H9 (cell line): ENCODE data around the gene STC2. TPM values are rescaled to one million over a fixed set of nuclear protein-coding genes. Genes with fewer than 3 reads are reported as not detected.

ENCODE experiments used
- DNase-seq: peaks from one replicate; pipeline ENCODE4 v3.0.0-alpha.2; 2017
- H2AFZ ChIP-seq: one replicate; pipeline ENCODE4 v1.6.1; 2013; ENCODE audit warnings: mild to moderate bottlenecking, low read length, control low read depth, moderate library complexity
- H2AK5ac ChIP-seq: 2 replicates; pipeline ENCODE4 v1.6.1; 2013; ENCODE audit warnings: low read length, control low read depth, mixed read lengths; ENCODE audit not compliant: insufficient read length
- H2BK120ac ChIP-seq: one replicate; pipeline ENCODE4 v1.6.1; 2013; ENCODE audit warnings: low read depth, mild to moderate bottlenecking, low read length, control low read depth, inconsistent platforms; ENCODE audit not compliant: poor library complexity, severe bottlenecking
- H2BK12ac ChIP-seq: 2 replicates; pipeline ENCODE4 v1.6.1; 2013; ENCODE audit warnings: low read length, control low read depth, mixed read lengths, low read depth; ENCODE audit not compliant: insufficient read length
- H2BK15ac ChIP-seq: 2 replicates; pipeline ENCODE4 v1.6.1; 2013; ENCODE audit warnings: low read depth, low read length, control low read depth
- H2BK20ac ChIP-seq: one replicate; pipeline ENCODE4 v1.6.1; 2013; ENCODE audit warnings: low read depth, mild to moderate bottlenecking, low read length, control low read depth, inconsistent platforms; ENCODE audit not compliant: poor library complexity, severe bottlenecking
- H2BK5ac ChIP-seq: 2 replicates; pipeline ENCODE4 v1.6.1; 2013; ENCODE audit warnings: low read length, control low read depth, mixed read lengths; ENCODE audit not compliant: insufficient read length
- H3K14ac ChIP-seq: 2 replicates; pipeline ENCODE4 v1.6.1; 2013; ENCODE audit warnings: low read length, control low read depth; ENCODE audit not compliant: insufficient read depth
- H3K18ac ChIP-seq: 2 replicates; pipeline ENCODE4 v1.6.1; 2013; ENCODE audit warnings: low read depth, mild to moderate bottlenecking, mixed read lengths, low read length, control low read depth; ENCODE audit not compliant: insufficient read length
- H3K23ac ChIP-seq: 2 replicates; pipeline ENCODE4 v1.6.1; 2013; ENCODE audit warnings: low read length, control low read depth, mixed read lengths, low read depth; ENCODE audit not compliant: insufficient read length
- H3K23me2 ChIP-seq: 2 replicates; pipeline ENCODE4 v1.6.1; 2013; ENCODE audit warnings: low read depth, mild to moderate bottlenecking, mixed read lengths, low read length, control low read depth; ENCODE audit not compliant: insufficient read length, poor library complexity, severe bottlenecking
- H3K27ac ChIP-seq: 2 replicates; pipeline ENCODE4 v1.5.1; 2013; ENCODE audit warnings: low read length, control low read depth, mixed read lengths, low read depth; ENCODE audit not compliant: insufficient read length
- H3K27me3 ChIP-seq: 2 replicates; pipeline ENCODE4 v1.6.1; 2013; ENCODE audit warnings: low read length, control low read depth, inconsistent platforms; ENCODE audit not compliant: insufficient read depth
- H3K4ac ChIP-seq: 2 replicates; pipeline ENCODE4 v1.6.1; 2013; ENCODE audit warnings: low read depth, mild to moderate bottlenecking, control low read depth, inconsistent platforms, low read length, moderate library complexity
- H3K4me1 ChIP-seq: 2 replicates; pipeline ENCODE4 v1.6.1; 2013; ENCODE audit warnings: low read length, control low read depth, inconsistent platforms; ENCODE audit not compliant: insufficient read depth
- H3K4me2 ChIP-seq: 2 replicates; pipeline ENCODE4 v1.6.1; 2013; ENCODE audit warnings: low read length, control low read depth, mixed read lengths; ENCODE audit not compliant: insufficient read length, insufficient read depth
- H3K56ac ChIP-seq: 2 replicates; pipeline ENCODE4 v1.6.1; 2013; ENCODE audit warnings: low read depth, mild to moderate bottlenecking, mixed read lengths, low read length, control low read depth; ENCODE audit not compliant: insufficient read length
- H3K79me1 ChIP-seq: 2 replicates; pipeline ENCODE4 v1.6.1; 2013; ENCODE audit warnings: low read depth, mild to moderate bottlenecking, moderate library complexity, low read length, control low read depth, inconsistent platforms; ENCODE audit not compliant: insufficient read depth, poor library complexity, severe bottlenecking
- H3K79me2 ChIP-seq: 2 replicates; pipeline ENCODE4 v1.6.1; 2013; ENCODE audit warnings: low read length, control low read depth, inconsistent platforms; ENCODE audit not compliant: insufficient read depth
- H3K9ac ChIP-seq: 2 replicates; pipeline ENCODE4 v1.6.1; 2013; ENCODE audit warnings: low read length, control low read depth, mixed read lengths; ENCODE audit not compliant: insufficient read length; ENCODE audit errors: extremely low read depth
- H3K9me3 ChIP-seq: one replicate; pipeline ENCODE4 v1.6.1; 2013; ENCODE audit warnings: low read depth, low read length, inconsistent platforms; ENCODE audit not compliant: control insufficient read depth
- H3T11ph ChIP-seq: one replicate; pipeline ENCODE4 v1.6.1; 2013; ENCODE audit warnings: mild to moderate bottlenecking, low read length, control low read depth, inconsistent platforms
- H4K20me1 ChIP-seq: one replicate; pipeline ENCODE4 v1.6.1; 2013; ENCODE audit not compliant: control insufficient read depth, insufficient read length, insufficient read depth
- H4K5ac ChIP-seq: 2 replicates; pipeline ENCODE4 v1.6.1; 2013; ENCODE audit warnings: low read depth, mild to moderate bottlenecking, mixed read lengths, low read length, control low read depth; ENCODE audit not compliant: insufficient read length
- H4K8ac ChIP-seq: replicated peaks from 2 replicates; pipeline ENCODE4 v1.6.1; 2013; ENCODE audit warnings: low read length, control low read depth, mixed read lengths, low read depth; ENCODE audit not compliant: insufficient read length
- H4K91ac ChIP-seq: 2 replicates; pipeline ENCODE4 v1.6.1; 2013; ENCODE audit warnings: low read depth, mild to moderate bottlenecking, moderate library complexity, mixed read lengths, low read length, control low read depth; ENCODE audit not compliant: insufficient read length
- H3K27ac Mint-ChIP-seq, 3 experiments: 2 replicates in 2 of 3; 3 replicates in 1 of 3; pipeline ENCODE4 v1.8.0; 2020 to 2021; ENCODE audit warnings: mixed read lengths in 3 of 3, mild to moderate bottlenecking in 1 of 3, moderate library complexity in 1 of 3
- H3K27me3 Mint-ChIP-seq: 2 replicates; pipeline ENCODE4 v1.8.0; 2021; ENCODE audit warnings: low read depth, mild to moderate bottlenecking, moderate library complexity, mixed read lengths
- H3K36me3 Mint-ChIP-seq, 3 experiments: 2 replicates in 2 of 3; 3 replicates in 1 of 3; pipeline ENCODE4 v1.8.0; 2020 to 2021; ENCODE audit warnings: low read depth in 3 of 3, mixed read lengths in 3 of 3; ENCODE audit not compliant: insufficient read depth in 1 of 3
- H3K4me1 Mint-ChIP-seq, 2 experiments: 2 replicates each; pipeline ENCODE4 v1.8.0; 2020; ENCODE audit warnings: mixed read lengths in 2 of 2
- H3K4me3 Mint-ChIP-seq, 2 experiments: 2 replicates in 1 of 2; 3 replicates in 1 of 2; pipeline ENCODE4 v1.8.0; 2020 to 2021; ENCODE audit warnings: mild to moderate bottlenecking in 2 of 2, mixed read lengths in 2 of 2, moderate library complexity in 1 of 2
- H3K9me3 Mint-ChIP-seq, 2 experiments: 2 replicates in 1 of 2; 3 replicates in 1 of 2; pipeline ENCODE4 v1.8.0; 2020; ENCODE audit warnings: mild to moderate bottlenecking in 2 of 2, mixed read lengths in 2 of 2, moderate library complexity in 1 of 2
- WGBS: extraction: QIAGEN DNeasy Blood & Tissue Kit; methylation state at CpG from one replicate; pipeline ENCODE4 v1.1.7; 2013; ENCODE audit warnings: missing lambda C conversion rate, low lambda C conversion rate, mixed read lengths; ENCODE audit not compliant: insufficient read length; ENCODE audit errors: extremely low coverage; 5-methylcytosine and 5-hydroxymethylcytosine counted together
- total RNA-seq: library from RNA; stranded (reverse); gene quantifications from 2 replicates; pipeline ENCODE4 v1.2.1, GENCODE V29; 2021
- TF ChIP-seq, protein P1 (sequence below): fragments of 200-600 bp; sonication (generic); conservative IDR thresholded peaks from 3 replicates; pipeline ENCODE4 v1.8.0; 2021; ENCODE audit warnings: antibody characterized with exemption, mild to moderate bottlenecking

STC2 gene
- total RNA-seq, 1 experiment from 2014 or later = 77.7 TPM

DNA sequence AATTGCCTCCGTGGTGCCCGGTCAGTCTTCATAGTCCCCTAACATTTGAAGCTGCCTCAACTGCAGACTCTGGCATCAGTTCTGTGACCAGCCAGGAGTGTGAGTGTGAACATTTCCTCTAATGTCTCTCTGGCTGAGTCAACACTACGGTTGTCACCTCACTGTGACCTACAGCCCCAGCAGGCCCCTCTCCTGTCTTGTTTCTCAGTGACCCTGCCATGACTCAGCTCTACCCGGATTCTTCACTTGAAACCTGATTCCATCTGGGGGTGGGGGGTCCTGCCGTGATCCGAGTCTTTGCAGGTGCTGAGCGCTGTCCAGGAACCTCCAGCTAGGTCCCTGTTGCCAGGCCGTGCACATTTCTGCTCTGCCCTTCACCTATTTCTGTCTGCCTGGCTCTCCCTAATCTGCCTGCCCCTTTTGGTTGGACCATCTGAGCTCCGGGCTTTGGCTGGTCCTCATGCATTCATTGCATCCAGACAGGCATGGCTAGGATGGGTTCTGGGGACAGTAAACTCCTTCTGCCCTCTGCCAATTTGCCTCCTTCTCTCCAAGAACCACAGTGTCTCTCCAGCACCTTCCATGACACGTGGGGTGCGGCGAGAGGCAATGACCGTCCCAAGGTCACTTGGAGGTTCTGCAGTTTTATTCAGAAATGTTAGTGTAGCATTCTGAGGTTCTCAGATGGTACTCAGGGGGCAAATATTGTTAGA, 24.2 kb downstream of the STC2 start:
- H3K9ac ChIP-seq = no peak overlapping the region
- no peaks in the 10 kb centered on the region for H4K20me1 ChIP-seq
- peaks cover 18% of the 10 kb centered on the region for H3K27me3 Mint-ChIP-seq
- no peak overlapping the region for H3K56ac ChIP-seq
- no peaks in the 10 kb centered on the region for H3K23me2 ChIP-seq
- H3K18ac ChIP-seq = no peak overlapping the region
- H3K4me2 ChIP-seq = peak overlapping the region; percentile 2
- H2AK5ac ChIP-seq = no peak overlapping the region
- H3K9me3 Mint-ChIP-seq = peaks cover 12 to 16% of the 10 kb centered on the region in 2 experiments
- no peak overlapping the region for H2BK15ac ChIP-seq
- H4K8ac ChIP-seq = no peak overlapping the region
- peak overlapping the region in 1 of 3 experiments; percentile 95; a peak in 3 of 7 replicates for H3K27ac Mint-ChIP-seq
- H3T11ph ChIP-seq = no peak overlapping the region
- peaks cover 43 to 44% of the 10 kb centered on the region in 2 experiments for H3K4me1 Mint-ChIP-seq
- no peak overlapping the region for H2BK120ac ChIP-seq
- no peak overlapping the region for H3K27ac ChIP-seq
- no peak overlapping the region for H2BK20ac ChIP-seq
- no CpG with 5 or more reads among the region's 13 CpGs for WGBS
- no peak overlapping the region for H3K14ac ChIP-seq
- TF ChIP-seq, protein P1, sequence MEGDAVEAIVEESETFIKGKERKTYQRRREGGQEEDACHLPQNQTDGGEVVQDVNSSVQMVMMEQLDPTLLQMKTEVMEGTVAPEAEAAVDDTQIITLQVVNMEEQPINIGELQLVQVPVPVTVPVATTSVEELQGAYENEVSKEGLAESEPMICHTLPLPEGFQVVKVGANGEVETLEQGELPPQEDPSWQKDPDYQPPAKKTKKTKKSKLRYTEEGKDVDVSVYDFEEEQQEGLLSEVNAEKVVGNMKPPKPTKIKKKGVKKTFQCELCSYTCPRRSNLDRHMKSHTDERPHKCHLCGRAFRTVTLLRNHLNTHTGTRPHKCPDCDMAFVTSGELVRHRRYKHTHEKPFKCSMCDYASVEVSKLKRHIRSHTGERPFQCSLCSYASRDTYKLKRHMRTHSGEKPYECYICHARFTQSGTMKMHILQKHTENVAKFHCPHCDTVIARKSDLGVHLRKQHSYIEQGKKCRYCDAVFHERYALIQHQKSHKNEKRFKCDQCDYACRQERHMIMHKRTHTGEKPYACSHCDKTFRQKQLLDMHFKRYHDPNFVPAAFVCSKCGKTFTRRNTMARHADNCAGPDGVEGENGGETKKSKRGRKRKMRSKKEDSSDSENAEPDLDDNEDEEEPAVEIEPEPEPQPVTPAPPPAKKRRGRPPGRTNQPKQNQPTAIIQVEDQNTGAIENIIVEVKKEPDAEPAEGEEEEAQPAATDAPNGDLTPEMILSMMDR = no peak
- no peak overlapping the region for H2BK12ac ChIP-seq
- H3K36me3 Mint-ChIP-seq = peaks cover 5 to 13% (median 8%) of the 10 kb centered on the region in 3 experiments; a peak in 6 of 7 replicates
- peaks cover 6% of the 10 kb centered on the region; the same call in 1 of the 2 replicates for H3K4me1 ChIP-seq
- no peak overlapping the region for H2AFZ ChIP-seq
- no peak overlapping the region for H3K4ac ChIP-seq
- no peaks in the 10 kb centered on the region; the same call in 1 of the 2 replicates for H3K27me3 ChIP-seq
- no peaks in the 10 kb centered on the region for H3K79me2 ChIP-seq
- H4K91ac ChIP-seq = no peak overlapping the region
- no peak overlapping the region for H2BK5ac ChIP-seq
- H3K4me3 Mint-ChIP-seq = peak overlapping the region in 1 of 2 experiments; percentile 34; a peak in 2 of 5 replicates
- peak; percentile 89 for DNase-seq
- no peaks in the 10 kb centered on the region for H3K9me3 ChIP-seq
- no peak overlapping the region for H3K23ac ChIP-seq
- no peak overlapping the region for H4K5ac ChIP-seq
- H3K79me1 ChIP-seq = no peaks in the 10 kb centered on the region
